AML-193 (cell line): ENCODE results near the gene STK11IP.

ENCODE experiments used
- DNase-seq, 2 experiments: peaks; one replicate each; lab custom pipeline; 2025; lab: John Stamatoyannopoulos, UW

Gene STK11IP

DNA sequence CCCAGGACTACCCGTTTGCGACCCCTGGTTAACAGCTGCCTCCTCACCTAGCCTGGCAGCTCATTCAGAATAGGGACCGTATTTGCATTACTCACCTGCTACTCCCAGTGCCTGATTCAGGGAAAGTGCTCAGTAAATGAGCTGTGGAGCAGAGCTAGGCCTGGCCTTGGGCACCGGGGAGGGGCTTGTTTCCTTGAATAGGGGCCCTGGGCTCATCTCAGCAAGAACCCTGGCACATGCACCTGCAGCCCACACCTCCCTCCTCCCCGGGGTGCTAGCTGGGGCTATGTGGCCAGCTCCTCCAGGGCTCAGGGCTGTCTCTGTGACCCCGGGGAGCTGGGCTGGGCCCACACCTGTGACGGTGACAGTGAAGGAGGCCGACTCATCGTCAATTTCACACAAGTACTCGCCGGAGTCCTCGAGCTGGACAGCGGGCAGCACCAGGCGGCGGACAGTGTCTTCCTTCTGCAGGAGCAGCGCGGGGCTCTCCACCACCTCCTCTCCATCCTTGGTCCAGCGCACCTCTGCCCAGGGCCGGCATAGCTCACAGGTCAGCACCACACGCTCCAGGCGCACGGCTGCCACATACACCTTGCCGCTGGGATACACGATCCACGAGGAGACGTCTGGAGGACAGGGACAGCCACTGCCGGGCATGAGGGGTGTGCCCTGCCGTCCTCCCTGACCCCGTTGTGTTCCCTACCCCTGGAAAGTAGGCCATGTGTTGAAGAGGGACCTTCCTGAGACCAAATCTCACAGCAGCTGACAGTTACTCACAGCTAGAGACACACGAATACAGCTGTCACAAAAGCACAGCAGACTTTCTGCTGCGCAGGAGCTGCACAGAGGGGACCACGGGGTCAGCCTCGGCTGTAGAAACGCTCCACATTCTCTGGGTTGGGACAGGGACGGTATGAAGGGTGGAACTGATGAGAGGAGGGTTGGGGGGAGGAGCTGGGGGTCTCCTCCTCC, 35.3 kb upstream of the STK11IP start:
- DNase-seq, result no peak

DNA sequence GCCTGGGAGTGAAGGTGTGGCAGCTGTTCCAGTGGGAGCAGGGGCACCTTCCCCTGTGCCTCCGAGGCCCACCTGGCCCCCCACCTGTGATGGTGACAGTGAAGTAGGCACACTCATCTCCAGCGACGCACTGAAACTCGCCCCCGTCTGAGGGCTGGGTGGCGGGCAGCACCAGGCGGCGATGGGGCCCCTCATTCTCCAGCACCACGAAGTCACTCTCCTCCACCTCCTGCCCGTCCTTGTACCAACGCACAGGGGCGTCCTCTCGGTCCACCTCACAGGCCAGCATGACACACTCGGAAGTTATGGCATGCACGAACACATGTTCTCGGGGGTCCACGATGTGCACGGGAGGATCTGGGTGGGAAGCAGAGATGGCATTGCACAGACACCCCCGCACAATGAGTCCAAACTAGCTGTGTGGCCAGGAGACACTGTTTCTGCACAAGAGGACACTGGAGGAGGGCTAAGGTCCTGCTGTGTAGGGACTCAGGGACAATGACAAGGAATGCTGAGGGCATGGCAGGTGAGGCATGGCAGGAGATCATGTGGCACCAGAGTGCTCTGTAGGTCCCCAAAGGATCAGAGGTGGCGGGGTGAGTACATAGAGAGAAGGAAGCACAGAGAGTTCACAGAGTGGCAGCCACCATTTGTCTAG, 34.3 kb upstream of the STK11IP start:
- no peak for DNase-seq

DNA sequence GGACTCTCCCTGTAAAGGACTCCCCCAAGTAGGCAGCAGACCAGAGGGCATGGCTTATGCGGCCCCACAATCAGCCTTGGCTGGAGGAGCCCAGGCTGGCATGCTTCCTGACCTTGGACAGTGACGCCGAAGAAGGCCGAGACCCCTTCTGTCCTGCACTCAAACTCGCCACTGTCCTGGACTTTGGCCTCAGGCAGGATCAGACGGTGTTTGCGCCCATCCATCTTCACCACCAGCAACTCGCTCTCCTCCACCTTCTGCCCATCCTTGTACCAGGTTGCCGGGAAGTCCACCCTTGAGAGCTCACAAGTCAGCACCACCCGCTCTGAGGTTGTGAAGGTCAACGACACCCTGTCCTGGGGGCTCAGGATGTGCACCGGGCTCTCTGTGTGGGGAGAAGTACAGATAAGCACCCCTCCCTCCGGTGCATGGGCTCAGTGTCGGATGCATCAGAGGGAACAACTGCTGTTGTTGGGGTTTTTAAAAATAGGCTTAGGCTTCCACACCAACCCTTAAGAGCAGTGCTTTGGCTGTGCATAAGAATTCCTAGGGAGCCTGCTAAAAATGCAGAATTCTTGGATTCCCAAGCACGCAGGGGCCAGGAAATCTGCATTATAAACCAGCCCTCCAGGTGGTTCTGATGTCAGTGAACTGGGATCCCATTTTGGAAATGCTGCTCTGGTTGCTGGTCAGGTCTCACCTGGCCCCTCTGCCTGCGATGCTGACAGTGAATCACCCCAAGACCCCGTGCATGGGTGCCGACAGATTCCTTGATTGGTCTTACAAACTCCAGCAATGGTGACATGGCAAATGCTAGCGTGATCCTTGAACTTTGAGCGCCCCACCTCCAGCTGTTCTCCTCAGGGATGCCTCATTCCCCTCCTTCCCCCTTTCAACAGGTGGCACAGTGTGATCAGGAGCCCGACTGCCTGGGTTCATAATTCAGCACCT, 32.3 kb upstream of the STK11IP start:
- DNase-seq, result no peak

DNA sequence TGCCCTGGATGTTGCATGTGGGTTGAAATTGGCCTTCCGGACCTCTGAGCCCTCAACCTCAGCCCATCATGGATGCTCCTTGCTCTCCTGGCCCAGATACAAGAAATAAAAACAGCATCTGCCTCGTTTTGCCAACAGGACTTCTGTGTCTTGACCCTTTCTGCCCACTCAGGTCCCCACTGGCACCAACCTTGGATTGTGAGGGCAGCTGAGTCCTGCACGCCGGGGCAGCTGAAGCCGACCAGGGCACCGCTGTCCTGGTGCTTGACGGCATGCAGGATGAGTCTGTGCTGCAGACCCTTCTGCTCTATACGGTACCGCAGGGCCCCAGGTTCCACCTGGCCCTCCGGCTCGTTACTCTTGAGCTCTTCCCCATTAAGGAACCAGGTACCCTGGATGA, 31.0 kb upstream of the STK11IP start:
- no peak for DNase-seq

DNA sequence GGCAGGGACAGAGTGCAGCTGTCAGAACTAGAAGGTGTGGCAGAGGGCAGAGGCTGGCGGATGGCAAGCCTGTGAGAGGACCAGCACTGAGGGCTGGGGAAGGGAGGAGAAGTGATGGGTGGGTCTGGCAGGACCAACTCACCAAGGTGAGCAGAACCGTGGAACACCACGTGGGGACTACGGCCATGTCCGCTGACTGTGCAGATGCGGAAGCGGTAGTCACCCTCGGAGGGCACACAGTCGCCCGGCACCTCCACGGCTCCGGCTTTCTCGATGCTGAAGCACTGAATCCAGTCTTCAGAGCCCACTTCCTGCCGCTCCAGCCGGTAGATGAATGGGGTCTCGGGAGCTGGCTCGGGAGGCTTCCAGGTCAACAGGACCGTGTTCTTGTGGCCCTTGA, 30.5 kb upstream of the STK11IP start:
- DNase-seq, result no peak

DNA sequence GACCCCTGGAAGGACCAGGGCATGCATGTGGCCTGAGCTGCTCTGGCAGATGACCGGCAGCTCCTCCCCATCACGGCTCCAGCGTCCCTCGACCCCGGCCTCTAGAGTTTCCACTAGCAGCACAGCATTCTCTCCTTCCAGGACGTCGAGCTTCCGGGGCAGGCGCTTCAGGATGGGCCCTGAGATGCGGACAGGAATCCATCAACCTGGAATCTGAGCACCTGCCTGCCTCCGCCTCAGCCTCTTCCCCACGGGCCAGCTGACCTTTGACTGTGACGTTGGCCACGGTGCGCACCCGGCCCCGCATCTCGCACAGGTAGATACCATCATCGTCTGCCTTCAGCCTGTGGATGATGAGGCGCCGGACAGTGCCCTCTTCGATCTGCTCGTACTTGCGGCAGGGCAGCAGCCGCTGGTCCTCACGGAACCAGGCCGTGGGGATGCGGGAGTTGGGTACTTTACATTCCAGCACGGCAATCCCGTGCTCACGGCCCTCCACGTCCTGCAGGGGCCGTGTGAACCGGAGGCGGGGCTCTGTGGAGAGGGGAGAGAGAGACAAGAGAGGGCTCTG, 29.8 kb upstream of the STK11IP start:
- no peak for DNase-seq

DNA sequence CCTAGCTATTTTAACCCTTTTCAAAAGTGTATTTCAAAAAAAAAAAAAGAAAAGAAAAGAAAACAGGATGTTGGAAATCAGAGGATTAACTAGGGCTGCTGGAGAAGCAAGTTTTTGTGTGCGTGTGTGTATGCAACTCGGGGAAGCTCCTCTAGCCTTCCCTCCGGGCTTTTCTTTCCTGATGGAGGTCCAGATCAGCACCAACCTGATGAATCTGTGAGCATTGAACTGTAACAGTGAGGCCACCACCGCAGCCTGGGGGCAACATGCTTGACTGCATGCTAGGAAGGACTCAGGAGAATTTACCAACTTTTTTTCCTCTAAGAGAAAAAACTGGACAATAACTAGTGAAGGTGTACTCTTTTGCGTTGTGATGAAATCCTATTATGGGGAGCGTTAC, 28.6 kb upstream of the STK11IP start:
- no peak for DNase-seq

DNA sequence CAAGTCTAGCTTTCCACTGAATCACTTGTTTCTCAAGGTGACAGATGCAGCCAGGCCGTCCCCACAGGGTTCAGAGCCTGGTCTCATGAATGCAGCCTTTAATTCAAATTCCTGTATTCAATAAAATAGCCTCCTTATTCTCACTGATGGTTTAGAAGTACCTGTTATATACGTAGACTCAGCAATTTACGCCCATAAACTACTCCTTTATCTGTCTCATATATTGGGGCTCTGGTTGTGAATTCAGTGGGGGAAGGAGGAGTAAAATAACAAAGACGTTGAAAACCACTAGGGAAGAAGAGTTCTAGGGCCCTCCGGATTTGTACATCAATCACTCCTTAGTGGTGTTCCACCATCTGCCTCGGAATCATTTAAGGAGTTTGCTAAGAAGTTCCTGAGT, 28.0 kb upstream of the STK11IP start:
- no peak for DNase-seq

DNA sequence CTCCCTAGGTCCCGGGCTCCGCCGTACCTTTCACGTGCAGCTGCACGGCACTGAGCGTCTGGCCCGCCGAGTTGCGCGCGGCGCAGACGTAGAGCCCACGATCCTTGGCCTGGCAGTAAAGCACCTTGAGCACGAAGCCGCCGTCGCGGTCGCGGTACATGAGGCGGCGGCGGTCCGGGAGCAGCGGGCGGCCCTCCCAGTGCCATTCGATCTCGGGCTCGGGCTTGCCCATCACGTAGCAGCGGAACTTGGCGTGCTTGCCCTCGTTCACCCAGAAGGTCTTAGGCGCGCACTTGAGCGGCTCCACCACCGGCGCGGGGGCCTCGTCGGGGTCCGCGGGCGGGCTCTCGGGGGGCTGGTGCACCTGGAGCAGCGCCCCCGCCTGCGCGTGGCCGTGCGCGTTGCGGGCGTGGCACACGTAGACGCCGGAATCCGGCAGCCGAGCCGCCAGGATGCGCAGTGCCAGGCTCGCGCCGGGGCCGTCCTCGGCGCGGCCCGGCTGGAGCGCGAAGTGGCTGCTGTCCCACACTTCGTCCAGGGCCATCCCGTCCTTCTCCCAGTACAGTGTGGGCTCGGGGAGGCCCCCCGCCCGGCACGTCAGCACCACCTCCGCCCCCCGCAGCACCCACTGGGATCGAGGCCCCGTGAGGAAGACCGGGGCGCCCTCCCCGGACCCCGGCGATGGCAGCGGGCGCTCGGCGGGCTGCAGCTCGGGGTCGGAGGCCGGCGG, 27.3 kb upstream of the STK11IP start:
- no peak for DNase-seq

DNA sequence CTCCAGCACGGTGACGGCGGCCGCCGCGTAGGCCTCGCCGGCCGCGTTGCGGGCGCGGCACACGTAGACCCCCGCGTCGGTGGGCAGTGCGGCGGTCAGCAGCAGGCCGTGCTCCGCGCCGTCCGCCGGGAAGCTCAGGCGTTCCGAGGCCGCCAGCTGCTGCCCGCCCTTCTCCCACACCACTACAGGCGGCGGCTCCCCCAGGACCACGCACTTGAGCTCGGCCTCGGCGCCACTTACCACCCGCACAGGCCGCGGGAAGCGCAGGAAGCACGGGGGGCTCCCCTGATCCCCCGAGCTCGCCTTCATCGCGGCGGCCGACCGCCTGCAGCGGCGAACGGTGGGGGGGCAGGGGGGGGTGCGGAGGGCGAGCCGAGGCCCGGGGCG, 26.7 kb upstream of the STK11IP start:
- DNase-seq, result no peak

DNA sequence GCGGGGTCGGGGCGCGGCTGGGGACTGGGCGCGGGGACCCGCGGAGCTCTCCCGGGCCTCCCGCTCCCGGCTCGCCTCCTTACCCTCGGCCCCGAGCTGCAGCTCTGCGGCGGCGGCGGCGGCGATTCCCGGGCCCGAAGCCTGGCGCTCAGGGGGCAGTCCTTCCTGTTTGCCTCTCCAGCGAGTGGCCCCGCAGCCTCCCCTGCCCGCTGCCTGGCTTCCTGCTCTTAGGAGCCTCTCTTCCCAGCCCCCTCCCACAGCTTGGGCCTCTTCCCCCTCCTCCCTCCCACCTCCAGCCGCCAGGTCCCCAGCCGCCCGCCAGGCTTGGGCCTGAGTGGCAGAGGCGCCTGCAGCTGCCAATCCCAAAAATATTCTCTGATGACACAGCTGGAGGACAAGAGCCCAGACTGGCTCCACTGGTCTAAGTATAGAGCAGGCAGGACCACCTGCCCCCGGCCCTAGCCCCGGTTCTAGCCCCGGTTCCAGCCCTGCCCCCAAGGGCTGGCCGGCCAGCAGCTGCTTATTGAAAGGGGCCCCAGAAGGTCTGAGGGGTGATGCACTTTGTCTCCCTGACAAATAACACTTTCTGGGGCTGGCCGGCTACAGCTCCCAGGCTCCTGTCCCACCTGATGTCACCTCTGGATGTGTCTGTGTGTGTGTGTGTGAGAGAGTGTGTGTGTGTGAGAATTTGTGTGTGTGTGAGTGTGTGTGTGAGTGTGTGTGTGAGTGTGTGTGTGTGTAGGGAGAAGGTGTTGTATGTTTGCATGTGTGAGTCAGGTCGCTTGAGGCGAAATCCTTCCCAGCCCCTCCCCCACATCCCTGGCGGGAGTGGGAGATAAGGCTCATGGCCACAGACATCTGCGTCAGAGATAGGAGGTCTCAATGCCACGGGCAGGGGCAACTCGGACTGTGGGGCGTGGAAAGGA, 26.1 kb upstream of the STK11IP start, which contains the start of gene OBSL1:
Gene OBSL1, minus strand, starts transcription at position 229 of the 926 bp plus-strand sequence. CDS start 307 bp downstream, outside the sequence.
- no peak for DNase-seq

DNA sequence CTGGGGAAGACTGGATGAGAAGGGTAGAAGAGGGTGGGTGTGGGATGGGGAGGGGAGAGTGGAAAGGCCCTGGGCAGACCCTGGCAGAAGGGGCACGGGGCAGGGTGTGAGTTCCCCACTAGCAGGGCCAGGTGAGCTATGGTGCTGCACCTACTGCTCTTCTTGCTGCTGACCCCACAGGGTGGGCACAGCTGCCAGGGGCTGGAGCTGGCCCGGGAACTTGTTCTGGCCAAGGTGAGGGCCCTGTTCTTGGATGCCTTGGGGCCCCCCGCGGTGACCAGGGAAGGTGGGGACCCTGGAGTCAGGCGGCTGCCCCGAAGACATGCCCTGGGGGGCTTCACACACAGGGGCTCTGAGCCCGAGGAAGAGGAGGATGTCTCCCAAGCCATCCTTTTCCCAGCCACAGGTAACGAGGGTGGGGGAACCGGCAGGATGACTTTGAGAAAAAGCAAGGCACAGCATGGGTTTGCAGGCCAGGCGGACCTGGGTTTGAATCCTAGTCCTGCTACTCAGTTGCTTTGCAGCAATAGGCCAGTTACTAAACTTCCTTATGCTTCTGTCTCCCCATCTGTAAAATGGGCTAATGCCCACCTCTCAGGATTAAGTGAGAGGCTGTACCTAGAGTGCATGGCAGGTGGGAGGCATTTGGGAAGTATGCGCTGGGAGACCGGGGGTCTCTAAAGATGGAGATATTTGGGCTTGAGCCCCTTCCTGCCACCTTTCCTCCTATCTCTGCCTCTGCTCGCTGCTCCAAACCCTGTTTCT, 25.2 kb upstream of the STK11IP start, which contains the start of gene INHA:
Gene INHA, plus strand, starts transcription at position 74 of the 765 bp plus-strand sequence. Its CDS starts 65 bp downstream, at position 139.
- DNase-seq, result no peak

DNA sequence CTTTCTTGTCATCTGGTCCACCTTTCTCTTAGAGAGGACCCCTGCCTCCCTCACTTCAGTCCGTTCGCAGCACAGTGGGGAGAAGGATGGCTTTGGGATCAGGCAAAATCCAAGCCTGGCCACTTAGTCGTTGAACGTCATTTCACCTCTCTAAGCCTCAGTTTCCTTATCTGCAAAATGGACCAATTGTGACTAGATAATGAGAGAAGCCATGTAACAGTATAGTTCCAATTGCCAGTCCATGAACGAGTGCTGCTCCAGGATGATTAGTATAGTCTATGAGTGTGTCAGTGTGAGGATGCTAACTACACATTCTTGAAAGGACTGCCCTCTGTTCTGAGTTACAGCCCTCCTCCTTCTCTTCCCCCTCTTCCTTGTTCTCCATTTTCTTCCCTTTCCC, 24.5 kb upstream of the STK11IP start:
- DNase-seq, result peak in 1 of 2 experiments; percentile 25

DNA sequence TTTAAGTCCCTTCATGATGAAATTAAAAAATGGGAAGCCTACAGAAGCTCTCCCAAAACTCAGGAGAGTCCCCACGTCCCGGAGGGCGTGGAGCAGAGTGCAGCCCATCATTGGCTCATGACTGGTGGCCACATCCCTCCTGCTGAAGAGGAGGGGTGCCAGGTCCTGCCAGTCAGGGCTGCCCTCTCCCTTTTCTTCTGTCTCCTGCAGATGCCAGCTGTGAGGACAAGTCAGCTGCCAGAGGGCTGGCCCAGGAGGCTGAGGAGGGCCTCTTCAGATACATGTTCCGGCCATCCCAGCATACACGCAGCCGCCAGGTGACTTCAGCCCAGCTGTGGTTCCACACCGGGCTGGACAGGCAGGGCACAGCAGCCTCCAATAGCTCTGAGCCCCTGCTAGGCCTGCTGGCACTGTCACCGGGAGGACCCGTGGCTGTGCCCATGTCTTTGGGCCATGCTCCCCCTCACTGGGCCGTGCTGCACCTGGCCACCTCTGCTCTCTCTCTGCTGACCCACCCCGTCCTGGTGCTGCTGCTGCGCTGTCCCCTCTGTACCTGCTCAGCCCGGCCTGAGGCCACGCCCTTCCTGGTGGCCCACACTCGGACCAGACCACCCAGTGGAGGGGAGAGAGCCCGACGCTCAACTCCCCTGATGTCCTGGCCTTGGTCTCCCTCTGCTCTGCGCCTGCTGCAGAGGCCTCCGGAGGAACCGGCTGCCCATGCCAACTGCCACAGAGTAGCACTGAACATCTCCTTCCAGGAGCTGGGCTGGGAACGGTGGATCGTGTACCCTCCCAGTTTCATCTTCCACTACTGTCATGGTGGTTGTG, 23.0 kb upstream of the STK11IP start:
- DNase-seq, result no peak

DNA sequence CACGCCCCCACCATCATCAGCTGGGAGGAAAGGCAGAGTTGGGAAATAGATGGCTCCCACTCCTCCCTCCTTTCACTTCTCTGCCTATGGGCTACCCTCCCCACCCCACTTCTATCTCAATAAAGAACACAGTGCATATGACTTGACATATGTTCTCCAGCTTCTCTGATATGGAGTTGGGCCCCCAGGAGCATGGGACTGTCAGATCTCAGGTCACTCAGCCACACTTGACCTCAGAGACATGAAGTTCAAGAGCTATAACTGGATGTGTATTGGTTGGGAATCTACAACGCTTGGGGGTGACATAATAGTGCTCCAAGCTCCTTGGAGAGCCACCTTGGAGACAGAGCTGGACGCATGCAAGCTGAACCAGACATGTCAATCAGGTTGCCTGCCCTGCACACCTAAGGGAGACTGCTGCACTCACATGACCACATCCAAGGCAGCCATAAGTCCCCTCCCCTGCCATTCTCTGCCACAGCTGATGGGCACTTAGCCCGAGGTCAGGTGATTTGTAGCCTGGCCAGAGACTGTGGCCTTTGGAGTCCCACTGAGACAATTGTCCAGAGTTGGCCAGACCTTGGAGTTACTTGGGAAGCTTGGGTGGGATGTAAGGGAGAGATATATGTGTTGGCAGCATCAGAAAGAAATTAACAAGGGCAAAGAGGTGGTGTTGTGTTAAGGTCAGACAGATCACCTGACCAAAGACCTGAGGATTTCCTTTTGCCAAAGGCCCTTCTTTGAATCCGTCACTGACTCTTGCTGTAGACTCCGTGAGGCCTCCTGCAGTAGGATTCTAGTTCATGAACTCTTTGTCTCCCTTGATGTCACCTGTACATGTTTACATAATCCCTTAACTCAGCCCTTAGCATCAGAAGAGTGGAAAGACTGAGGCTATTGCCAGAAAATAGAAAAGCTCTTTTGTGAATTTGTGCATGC, 21.8 kb upstream of the STK11IP start:
- no peak for DNase-seq

DNA sequence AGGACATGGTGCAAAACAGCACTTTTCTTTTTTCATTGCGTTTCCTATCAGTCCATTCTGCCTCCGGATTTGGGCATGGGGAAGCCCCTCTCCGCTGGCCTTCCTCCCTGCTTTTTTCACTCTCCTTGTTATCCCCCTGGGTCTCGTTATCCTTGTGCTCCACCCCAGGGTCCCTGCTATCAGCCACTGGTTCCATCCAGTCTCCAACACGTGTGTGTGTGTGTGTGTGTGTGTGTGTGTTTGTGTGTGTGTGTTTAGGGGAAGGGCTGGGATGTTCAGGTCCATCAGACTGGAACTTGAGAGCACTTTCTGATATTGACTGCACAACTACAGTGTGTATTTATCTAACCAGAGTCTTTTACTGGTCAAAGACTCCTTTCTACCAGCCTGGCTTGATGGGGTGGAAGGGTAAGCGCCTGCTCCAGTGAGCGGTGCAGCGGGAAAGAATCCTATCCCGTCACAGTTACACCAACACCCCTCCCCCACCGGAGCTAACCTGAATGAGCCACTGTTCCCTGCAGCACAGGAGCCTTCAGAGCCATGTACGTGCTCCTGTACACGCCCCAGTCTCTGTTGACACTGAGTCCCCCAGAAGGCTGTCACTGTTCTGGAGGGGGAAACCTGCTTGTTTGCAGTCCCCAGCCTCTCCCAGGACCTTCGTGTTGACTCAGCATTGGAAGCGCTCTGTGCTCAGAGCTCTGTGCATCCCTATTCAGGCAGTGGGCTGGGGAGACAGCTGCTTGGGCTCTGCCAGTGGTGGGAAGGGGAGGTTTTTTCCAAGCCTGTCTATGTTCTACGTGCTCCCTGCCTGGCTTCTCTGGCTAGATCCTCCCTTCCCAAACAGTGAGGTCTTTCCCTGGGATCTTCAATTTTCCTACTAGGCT, 20.9 kb upstream of the STK11IP start:
- DNase-seq, result no peak
